ENCODE data around the gene PTPRN2. TPM values are rescaled to one million over a fixed set of nuclear protein-coding genes. Genes with fewer than 3 reads are reported as not detected.
"Not testable (repeated sequence)": the region's sequence is repeated elsewhere in the genome, so short reads cannot be mapped to it uniquely, and the experiment has no call there.

Gene PTPRN2
- total RNA-seq, 1 donor from 2014 or later, result 0.33 TPM

- ATAC-seq (no peak), DNase-seq (ENCODE audit: low spot score) (no peak)
Measured at GRCh38 chr7:158054081-158054480, 533.5 kb downstream of the PTPRN2 start.

GRCh38 chr7:158053183-158053915 is 534.3 kb downstream of the PTPRN2 start:
- ATAC-seq, result no peak
- DNase-seq (ENCODE audit: low spot score), result no peak

GRCh38 chr7:158052381-158053060 is 535.1 kb downstream of the PTPRN2 start:
- DNase-seq (ENCODE audit: low spot score) (no peak), ATAC-seq (no peak)

GRCh38 chr7:158051776-158052175 is 535.8 kb downstream of the PTPRN2 start:
- ATAC-seq (no peak), DNase-seq (ENCODE audit: low spot score) (no peak)

GRCh38 chr7:158050978-158051651 is 536.5 kb downstream of the PTPRN2 start:
- ATAC-seq (no peak), DNase-seq (ENCODE audit: low spot score) (no peak)

- ATAC-seq (no peak), DNase-seq (ENCODE audit: low spot score) (no peak)
Measured at GRCh38 chr7:158050441-158050977, 537.1 kb downstream of the PTPRN2 start.

- ATAC-seq, result no peak
Measured at GRCh38 chr7:158049271-158049670, 538.4 kb downstream of the PTPRN2 start.

GRCh38 chr7:158048569-158048968 is 539.1 kb downstream of the PTPRN2 start:
- ATAC-seq, result no peak
- no peak for DNase-seq (ENCODE audit: low spot score)

More at GRCh38 chr7:158049271-158049670, 538.4 kb downstream of the PTPRN2 start:
- no peak for DNase-seq (ENCODE audit: low spot score)

GRCh38 chr7:158047391-158048059 is 540.1 kb downstream of the PTPRN2 start:
- ATAC-seq, result no peak

GRCh38 chr7:158046246-158046645 is 541.4 kb downstream of the PTPRN2 start:
- ATAC-seq; DNase-seq (ENCODE audit: low spot score): not testable (repeated sequence)

More at GRCh38 chr7:158047391-158048059, 540.1 kb downstream of the PTPRN2 start:
- DNase-seq (ENCODE audit: low spot score), result no peak

- ATAC-seq, result no peak
- no peak for DNase-seq (ENCODE audit: low spot score)
Measured at GRCh38 chr7:158044482-158044823, 543.2 kb downstream of the PTPRN2 start.

GRCh38 chr7:158043551-158044481 is 543.8 kb downstream of the PTPRN2 start:
- DNase-seq (ENCODE audit: low spot score), result no peak
- no peak for ATAC-seq

GRCh38 chr7:158042156-158042880 is 545.3 kb downstream of the PTPRN2 start:
- no peak for DNase-seq (ENCODE audit: low spot score)

GRCh38 chr7:158040199-158040598 is 547.4 kb downstream of the PTPRN2 start:
- DNase-seq (ENCODE audit: low spot score) (no peak), ATAC-seq (no peak)

More at GRCh38 chr7:158042156-158042880, 545.3 kb downstream of the PTPRN2 start:
- ATAC-seq, result no peak

- DNase-seq (ENCODE audit: low spot score) (no peak), ATAC-seq (no peak)
Measured at GRCh38 chr7:158039270-158039669, 548.4 kb downstream of the PTPRN2 start.

GRCh38 chr7:158037211-158037610 is 550.4 kb downstream of the PTPRN2 start:
- DNase-seq (ENCODE audit: low spot score) (no peak), ATAC-seq (no peak)

GRCh38 chr7:158035343-158035742 is 552.3 kb downstream of the PTPRN2 start:
- ATAC-seq (no peak), DNase-seq (ENCODE audit: low spot score) (no peak)

- no peak for ATAC-seq
- no peak for DNase-seq (ENCODE audit: low spot score)
Measured at GRCh38 chr7:158034571-158034970, 553.1 kb downstream of the PTPRN2 start.

- ATAC-seq; DNase-seq (ENCODE audit: low spot score): not testable (repeated sequence)
Measured at GRCh38 chr7:158033925-158034324, 553.7 kb downstream of the PTPRN2 start.
